Middle frontal gyrus (tissue), 1 donor: Measurements from ENCODE around the gene KLF6.
"Not testable (repeated sequence)": the region's sequence is repeated elsewhere in the genome, so short reads cannot be mapped to it uniquely, and the experiment has no call there.

Experiments
- DNase-seq: peaks from one replicate; pipeline ENCODE4 v3.0.0-alpha.2; 2015; ENCODE audit warnings: low spot score; ENCODE audit errors: extremely low spot score

Gene KLF6

DNA sequence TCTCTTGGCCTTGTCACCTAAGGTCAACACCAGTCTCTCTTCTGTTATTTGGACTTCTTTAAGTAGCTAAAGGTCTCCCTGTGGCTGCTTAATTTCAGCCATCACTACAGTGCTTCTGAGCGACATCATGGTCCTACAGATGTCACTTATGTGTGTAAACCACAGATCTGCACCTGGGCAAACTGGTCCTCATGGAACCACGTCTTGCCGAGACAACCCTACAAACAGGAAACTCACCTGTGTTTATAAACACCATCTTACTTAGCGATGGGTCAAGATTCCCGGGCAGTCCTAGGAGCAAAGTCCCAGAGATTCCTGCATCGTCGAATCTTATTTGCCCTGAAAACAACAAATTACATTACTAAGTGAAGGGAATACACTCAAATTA, 27.8 kb downstream of the KLF6 start:
- DNase-seq = no peak

DNA sequence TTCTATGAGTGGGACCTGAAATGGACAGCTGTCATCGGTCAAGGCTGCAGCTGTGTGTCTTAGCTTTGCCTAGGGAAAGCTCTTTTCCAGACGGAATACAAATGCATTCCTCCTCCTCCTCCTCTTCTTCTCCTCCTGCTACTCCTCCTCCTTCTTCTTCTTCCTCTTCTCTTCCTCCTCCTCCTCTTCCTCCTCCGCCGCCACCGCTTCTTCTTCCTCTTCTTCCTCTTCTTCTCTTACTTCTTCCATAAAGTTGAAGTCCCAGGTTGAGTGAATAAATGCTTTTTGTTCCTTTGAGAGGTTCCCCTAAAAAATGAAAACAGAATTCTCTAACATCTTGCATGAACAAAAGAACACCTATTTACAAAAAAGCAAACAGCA, 28.7 kb downstream of the KLF6 start:
- no peak for DNase-seq

DNA sequence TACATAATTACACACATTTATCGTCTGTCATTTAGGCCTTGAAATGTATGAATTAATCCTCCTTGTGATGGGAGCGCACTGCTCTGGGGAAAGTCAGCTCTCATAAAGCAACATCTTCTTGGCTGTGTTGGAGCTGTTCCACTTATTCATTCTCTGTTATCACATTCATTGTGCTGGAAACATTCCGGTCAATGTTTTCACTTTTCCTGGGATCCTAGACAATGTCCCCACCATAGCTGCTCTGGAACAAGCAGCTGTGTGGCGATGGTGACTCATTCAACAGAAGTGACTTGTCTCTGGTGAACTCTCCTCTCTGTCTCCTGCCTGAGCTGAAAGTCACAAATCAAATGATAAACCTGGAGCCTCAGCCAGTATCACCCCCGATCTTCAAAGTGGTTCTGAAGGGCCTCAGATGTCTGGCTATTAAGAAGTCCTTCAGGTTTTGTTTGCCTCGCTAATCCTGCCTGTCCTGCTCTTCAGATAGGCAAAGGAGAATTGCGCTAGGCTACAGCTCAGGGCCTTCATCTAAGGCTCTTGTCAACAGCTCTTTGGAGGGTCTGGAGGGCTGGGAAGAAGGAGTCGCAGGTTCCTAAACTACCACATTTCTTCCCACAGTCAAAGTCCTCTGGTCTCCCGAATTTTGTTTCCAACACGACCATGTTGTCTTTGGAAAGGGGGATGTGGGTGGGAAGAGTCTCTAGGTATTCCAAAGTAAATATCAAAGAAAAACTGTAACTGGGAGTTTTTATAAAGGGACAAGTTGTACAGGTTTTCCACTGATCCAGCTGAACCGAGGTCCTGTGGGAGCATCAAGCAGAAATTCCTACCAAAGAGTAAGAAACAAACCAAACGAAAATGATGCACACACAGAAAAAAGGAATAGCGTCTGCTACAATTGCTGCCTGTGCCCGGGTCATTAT, 29.3 kb downstream of the KLF6 start:
- DNase-seq = no peak

DNA sequence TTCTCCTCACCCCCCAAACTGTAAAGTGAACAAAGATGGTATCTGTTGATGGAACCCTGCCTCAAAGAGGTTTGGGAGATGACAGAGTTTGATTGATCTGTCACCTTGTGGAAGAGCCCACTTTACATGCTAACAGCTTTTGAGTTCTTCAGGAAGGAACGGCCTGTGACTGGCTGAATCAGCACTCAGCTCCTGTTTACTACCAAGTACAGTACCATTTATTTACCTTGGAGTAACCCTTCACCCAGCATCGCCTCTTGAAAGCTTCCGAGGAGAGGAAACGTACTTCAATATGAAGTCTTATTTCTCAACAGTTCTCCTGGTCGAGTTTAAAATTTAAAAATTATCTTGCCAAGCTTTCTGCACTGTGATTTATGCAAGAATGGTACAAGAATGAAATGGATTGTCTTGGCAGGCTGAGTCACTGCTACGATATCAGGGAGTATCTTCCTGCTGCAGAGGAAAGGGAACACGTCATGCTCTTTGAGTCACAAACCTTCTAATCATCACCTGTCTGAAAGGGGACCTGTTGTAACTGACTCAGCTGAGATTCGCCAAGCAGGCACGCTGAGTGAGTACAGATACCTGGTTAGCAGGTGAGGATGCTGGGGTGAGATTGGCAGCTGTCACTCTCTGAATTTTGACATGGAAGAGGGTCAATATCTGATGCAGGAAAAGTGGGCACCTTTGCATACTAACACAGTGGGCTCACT, 30.1 kb downstream of the KLF6 start:
- DNase-seq = no peak

DNA sequence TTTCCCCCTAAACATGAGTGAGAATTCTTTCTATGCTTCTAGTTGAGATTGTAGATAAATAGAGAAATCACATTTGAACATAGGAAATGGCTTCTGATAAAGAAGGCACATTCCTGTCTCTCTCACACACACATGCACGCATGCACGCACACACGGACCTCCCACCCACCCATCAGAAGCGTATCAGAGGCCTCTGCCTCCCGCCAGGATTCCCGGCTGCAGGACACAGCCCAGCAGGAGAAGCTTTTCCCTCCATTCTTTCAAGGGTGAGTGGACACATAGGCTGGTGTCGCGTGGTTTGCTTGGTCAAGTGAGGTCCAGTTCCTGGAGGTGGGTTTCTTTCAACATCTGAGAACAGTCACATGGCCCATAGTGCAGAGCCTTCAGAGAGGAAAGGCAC, 34.2 kb downstream of the KLF6 start:
- no peak for DNase-seq

DNA sequence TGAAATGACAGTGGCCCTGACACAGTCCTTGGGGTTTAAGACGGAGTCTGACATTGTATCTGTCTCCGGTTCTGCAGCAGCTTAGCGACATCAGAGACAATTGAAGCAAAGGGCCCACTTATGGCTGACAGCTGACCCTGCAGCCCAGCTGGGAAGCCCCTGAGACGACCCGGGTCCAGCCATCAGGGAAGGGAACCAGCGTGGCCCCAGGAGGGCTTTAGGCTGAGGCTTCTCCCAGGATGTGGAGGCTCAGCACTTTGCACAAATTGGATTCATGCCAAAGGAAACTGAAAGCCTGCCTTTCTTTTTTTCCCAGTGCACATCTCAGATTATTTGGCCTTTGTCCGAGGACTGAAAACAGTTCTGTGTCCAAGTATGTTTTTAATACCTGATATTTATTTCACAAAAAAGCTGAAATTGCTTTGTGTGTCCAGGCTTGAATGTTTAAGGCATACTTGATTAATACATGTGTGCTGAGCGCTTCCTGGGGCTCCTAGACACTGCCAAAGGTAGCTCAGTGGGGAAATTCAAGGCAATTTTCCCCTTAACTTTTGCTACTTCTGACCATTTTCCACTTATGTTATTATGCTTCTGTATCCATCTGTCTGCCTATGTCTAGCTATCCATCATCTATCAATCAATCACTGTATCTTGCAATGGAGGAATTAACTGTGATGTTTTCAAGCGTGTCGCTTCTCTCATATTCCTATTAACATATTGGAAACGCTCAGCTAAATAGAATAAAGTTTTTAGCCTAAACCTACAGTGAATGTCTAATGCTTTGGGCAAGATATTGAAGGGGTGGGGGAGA, 34.8 kb downstream of the KLF6 start:
- no peak for DNase-seq

DNA sequence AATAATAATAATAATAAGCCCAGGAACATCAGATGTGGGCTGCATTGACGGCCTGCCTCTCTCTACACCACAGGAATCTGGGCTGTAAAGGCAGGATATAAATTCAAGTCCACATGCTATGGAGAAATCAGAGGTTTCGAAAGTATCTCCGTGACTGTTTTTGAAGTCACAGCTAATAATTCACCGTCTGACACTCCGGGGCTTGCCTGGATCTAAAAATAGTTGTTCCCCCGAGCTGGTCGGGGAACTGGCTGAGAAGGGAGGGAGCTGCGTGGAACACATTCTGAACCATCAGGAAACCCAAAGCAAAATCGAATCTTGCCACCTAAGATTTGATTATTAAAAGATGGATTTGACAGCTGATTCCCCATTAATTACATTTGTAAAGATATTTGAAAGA, 35.4 kb downstream of the KLF6 start:
- no peak for DNase-seq

DNA sequence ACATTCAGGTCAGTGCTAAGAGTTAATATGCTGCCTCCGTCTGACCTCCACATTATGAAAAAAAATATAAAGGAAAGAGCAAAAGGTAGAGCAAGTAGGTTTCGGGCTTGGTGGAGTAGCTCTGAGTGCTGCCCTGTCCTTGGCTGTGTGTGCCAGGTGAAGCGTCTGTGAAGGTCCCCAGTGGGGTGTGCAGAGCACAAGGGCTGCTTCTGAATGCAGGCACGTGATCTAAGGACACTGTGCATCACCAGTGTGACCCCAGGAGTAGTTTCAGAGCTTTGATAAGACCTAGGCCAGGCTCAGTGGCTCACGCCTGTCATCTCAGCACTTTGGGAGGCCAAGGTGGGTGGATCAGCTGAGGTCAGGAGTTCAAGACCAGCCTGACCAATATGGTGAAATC, 36.0 kb downstream of the KLF6 start:
- DNase-seq = no peak

DNA sequence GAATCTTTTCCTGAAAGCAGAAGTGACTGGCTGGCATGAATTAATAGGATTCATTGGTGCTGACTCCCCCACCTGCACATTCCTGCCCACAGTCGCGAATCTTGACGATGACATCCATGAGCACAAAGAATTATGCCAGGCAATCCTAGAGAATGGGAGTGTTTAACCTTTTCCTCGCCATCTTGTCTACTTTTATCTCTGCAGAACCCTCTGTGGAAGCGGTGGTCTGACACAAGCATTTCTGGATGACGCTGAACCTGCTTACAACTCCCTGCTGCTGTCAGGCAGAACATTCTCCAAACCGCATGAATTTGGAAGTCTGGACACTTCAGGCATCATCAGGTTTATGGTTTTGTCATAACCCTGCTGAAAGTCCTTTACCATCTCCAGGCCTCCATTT, 36.5 kb downstream of the KLF6 start:
- no peak for DNase-seq

DNA sequence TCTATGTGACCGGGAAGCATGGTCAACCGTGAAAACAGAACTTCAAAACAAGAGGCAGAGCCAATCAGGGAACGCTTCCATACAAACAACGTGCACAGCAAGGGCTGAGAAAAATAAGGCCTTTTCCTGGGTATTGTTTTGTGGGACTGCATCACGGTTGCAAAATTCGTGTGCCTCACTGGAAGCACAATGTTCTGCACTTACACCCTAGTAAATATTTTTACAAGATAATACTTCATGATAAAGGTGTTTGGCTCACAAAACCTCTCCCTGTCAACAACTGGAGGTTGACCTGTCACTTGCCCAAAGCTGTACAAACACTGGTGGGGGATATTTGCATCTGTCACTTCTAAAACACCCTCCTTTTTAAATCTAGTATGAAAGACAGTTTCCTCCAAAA, 37.0 kb downstream of the KLF6 start:
- DNase-seq = no peak

DNA sequence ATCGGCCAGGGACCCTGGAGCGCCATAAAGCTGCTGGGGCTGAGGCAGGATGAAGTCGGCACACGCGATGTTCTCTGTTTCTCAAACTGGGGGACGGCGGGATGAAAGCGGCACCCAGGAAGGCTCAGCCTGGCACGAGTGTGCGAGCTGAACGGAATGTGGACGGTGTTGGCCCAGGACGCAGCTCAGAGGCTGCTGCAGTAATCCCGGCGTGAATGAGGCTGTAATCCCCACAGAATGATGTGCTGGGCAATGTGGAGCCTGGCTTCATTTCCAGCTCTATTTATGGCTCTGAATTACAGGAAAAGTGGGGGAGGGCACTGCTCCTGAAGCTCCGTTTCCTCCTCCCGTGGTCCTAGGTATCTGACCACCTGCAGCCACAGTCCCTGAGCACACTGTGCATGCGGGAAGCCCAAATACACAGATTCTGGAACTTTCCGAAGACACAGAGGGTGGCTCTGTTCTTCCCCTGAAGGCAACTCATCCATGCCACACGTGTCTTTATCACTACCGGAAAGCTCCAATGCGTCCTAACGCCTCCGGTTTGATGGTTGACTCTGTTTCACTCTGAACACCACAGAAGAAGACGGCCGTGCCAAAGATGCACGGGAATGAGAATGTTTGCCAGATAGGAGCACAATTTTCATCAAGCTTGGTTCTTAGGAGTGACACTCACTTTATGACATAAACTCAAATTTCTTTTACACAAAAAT, 37.6 kb downstream of the KLF6 start:
- DNase-seq = no peak

DNA sequence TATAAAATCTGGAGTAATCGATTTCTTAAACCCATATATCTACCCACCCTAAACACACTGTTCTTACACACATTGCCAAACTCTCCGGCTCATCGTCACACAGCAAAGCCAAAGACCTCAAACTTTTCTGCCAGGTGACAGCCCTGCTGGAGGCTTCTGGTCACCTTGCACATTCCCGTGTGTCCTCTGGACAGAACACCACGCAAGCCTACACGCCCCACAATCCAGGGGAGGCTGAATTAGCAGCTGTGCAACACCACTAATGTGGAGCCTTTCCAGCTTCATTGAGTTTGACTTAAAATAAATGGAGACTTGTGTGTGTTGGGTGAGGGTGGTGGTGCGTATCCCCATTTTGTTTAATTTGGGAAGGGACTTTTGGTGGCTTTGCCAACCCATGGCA, 38.4 kb downstream of the KLF6 start:
- no peak for DNase-seq

DNA sequence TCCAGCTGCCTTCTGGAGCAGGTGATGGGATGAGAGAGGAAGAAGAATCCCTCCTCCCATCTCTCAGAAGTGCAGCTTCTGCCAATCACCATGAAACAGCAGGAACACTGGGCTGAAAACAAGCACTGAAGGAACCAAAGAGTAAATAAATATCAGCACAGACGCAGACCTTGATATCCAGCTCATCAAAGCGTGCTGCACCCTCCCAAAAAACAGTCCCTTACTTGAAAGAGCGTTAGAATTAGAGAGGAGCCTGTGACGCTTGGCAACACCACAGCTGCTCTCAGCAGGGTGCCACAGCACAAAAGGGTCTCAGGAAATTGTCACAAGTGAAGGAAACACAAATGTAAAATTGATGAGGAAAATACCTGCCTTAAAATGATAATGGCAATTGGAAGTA, 39.5 kb downstream of the KLF6 start:
- no peak for DNase-seq

DNA sequence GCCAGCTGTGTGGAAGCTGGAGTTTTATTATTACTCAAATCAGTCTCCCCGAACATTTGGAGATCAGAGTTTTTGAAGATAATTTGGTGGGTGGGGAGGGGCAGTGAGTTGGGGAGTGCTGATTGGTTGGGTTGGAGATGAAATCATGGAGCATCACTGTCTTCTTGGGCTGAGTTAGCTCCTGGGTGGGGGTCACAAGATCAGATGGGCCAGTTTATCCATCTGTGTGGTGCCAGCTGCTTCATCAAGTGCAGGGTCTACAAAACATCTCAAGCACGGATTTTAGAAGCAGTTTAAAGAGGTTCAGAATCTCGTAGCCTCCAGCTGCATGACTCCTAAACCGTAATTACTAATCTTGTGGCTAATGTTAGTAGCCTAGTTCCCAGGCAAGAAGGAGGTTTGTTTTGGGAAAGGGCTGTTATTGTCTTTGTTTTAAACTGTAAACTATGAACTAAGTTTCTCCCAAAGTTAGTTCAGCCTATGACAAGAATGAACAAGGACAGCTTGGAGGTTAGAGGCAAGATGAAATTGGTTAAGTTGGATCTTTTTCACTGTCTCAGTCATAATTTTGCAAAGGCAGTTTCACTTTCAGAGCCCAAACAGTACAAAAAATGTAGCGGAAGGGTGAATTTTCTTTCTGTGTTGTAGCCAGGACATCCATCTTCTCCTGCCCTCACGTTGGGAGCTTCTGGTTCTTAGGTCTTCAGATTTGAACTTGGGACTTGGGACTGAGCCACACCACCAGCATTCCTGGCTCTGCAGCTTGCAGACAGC, 43.1 kb downstream of the KLF6 start:
- DNase-seq = no peak

DNA sequence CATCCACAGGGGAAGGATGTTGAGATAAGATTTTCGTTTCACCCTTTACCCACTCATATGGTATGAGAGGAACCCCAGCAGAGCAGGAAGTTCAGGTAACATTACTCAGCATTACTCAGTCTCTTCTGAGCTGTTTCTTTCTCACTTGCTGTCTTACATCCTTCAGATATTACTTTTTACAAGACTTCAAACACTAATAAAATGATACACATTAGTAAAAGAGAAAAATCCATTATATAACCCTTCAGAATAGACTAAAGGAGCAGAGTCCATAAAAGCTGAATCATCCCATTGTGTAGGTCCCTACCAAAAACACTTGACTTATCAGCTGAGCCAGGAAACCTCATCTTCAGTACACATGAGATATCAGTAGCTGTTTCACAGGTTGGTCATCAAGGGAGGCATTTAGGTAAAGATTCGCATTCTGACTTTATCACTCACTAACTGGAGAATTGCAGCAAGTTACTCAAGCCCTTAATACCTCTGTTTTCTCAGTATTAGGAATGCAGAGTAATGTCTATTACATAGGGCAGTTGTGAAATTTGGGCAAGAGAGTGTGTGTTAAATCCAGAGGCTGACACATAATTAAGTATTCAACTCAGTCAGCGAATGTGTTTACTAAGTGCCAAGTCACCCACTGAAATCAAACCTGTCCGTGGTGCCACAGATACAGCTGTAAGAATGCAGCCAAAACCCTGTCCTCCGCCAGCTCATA, 44.7 kb downstream of the KLF6 start:
- no peak for DNase-seq

DNA sequence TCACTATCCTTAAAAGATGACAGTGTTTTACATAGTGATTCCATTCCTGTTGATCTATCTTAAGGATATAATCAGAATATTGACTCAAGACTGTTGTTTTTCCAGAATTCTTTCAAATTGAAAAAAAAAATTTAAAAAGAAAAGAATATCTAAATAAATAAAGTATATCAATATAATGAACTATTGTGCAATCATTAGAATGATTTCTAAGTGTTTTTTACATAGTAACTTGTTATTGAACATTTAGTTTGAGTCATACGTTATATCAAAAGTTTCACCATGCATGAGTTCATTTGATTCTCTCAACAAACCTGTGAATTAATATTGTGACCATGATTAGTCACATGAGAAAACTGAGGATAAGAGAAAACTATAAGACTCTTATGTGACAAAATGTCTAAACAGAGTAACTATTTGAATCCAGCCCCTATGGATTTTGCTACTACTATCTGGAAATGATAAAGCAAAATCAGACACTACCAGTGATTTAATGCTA, 46.1 kb downstream of the KLF6 start:
- DNase-seq = no peak

DNA sequence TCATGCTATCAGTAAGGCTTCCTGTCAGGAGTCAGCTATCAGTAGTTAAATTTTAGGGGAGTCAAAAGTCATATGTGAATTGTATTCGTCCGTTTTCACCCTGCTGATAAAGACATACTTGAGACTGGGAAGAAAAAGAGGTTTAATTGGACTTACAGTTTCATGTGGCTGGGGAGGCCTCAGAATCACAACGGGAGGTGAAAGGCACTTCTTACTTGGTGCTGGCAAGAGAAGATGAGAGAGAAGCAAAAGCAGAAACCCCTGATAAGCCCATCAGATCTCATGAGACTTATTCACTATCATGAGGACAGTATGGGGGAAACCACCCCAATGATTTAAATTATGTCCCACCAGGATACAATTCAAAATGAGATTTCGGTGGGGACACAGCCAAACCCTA, 47.1 kb downstream of the KLF6 start:
- DNase-seq = no peak

DNA sequence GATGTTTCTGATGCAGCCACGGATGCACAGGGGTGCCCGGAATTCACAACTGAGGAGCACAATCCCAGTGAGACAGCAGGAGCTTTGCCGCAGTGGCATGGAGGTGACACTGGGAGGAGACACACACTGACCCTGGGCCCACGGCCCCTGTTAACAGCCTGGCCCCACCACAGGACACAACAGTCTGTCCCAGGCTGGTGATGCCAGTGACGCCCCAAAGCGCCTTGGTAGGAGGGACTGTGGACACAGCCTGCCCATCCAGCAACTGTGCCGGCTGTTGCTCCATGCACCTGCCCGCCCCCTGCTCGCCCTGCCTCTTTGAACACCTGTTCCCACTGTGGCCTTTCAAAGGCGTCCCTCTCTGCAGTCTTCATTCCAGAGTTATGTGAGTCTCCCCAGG, 49.8 kb downstream of the KLF6 start:
- DNase-seq = no peak

DNA sequence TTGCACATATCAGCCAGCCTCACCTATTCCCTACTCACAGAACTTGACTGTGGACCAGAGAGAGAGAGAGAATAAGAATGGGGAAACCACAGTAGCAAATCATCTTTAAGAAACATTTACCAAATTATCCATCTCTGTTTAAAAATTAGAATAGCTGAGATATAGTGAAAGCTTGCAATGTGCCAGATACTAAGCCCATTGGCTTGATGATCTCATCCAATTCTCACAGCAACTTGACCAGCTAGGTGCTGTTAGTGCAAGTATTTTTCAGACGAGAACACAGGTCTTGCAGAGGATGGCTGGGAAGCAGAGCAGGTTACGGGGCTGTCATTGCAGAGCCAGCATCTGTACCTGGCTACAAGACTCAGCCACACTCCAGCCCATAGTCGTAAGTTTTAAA, 50.9 kb downstream of the KLF6 start:
- DNase-seq = no peak

DNA sequence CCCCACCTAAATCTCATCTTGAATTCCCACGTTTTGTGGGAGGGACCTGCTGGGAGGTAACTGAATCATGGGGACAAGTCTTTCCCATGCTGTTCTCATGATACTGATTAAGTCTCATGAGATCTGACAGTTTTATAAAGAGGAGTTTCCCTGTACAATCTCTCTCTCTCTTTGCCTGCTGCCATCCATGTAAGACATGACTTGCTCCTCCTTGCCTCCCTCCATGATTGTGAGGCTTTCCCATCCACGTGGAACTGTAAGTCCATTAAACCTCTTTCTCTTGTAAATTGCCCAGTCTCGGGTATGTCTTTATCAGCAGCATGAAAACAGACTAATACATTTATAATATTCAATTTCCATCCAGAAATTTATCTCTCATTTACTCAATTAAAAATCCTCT, 52.8 kb downstream of the KLF6 start:
- not testable (repeated sequence) for DNase-seq
